ENCODE measurements around the gene CNNM2. TPM values are rescaled to one million over a fixed set of nuclear protein-coding genes. Genes with fewer than 3 reads are reported as not detected.

Gene CNNM2
- total RNA-seq, 2 experiments from 2014 or later, result 5.1 to 5.2 TPM

GRCh38 chr10:103077491-103078308 is 159.6 kb downstream of the CNNM2 start:
- Mint-ChIP-seq H3K4me1 (ENCODE audit: low read depth) (no peaks in the 10 kb centered on the region), H3K9me3 (no peaks in the 10 kb centered on the region), H3K4me3 (no peak overlapping the region), H3K36me3 (ENCODE audit: low read depth) (peaks cover 3% of the 10 kb centered on the region), H3K27me3 (no peaks in the 10 kb centered on the region), H3K27ac (no peak overlapping the region)
- DNase-seq (no peak), ATAC-seq (no peak)
- ChIA-PET CTCF (interaction anchor here (0.7 to 4.4 kb wide), 3 partner anchors 9 to 160 kb away, joined by 3 to 19 read pairs (median 3); partner anchors contain the start of gene CNNM2), POLR2A (interaction anchor here (0.7 kb wide), 1 partner anchor 13 kb away, joined by 3 read pairs; no protein-coding TSS in a partner anchor)
- TF ChIP-seq CTCF (IDR thresholded peaks at IDR 0.05), result no peak
- intact Hi-C loops (cut with micrococcal nuclease), result loop anchor here (10.0 kb wide), 1 partner anchor 167 kb away; the partner anchor contains the start of gene RPEL1

- H3K9me3 Mint-ChIP-seq, result no peaks in the 10 kb centered on the region
- H3K4me1 Mint-ChIP-seq (ENCODE audit: low read depth), result no peaks in the 10 kb centered on the region
- no peak overlapping the region for H3K27ac Mint-ChIP-seq
- no peak for TF ChIP-seq CTCF (IDR thresholded peaks at IDR 0.05)
- peaks cover 3% of the 10 kb centered on the region for H3K36me3 Mint-ChIP-seq (ENCODE audit: low read depth)
- intact Hi-C loops (cut with micrococcal nuclease), result loop anchor here (10.0 kb wide), 1 partner anchor 167 kb away; the partner anchor contains the start of gene RPEL1
- CTCF ChIA-PET, result interaction anchor here (0.7 to 1.3 kb wide), 3 partner anchors 8 to 20 kb away, joined by 3 to 6 read pairs (median 3); no protein-coding TSS in a partner anchor
- no peaks in the 10 kb centered on the region for H3K27me3 Mint-ChIP-seq
- ATAC-seq (no peak), DNase-seq (no peak)
- POLR2A ChIA-PET, result interaction anchor here (0.7 kb wide), 1 partner anchor 14 kb away, joined by 3 read pairs; no protein-coding TSS in a partner anchor
- H3K4me3 Mint-ChIP-seq, result no peak overlapping the region
Measured at GRCh38 chr10:103078309-103078615, 160.2 kb downstream of the CNNM2 start.

- DNase-seq (no peak), ATAC-seq (no peak)
- H3K4me3 Mint-ChIP-seq, result no peak overlapping the region
- ChIA-PET POLR2A (no interaction called here), CTCF (interaction anchor here (0.5 to 1.3 kb wide), 3 partner anchors 8 to 165 kb away, joined by 3 to 6 read pairs (median 3); no protein-coding TSS in a partner anchor)
- no peaks in the 10 kb centered on the region for H3K4me1 Mint-ChIP-seq (ENCODE audit: low read depth)
- intact Hi-C loops (cut with micrococcal nuclease), result loop anchor here (10.0 kb wide), 1 partner anchor 166 kb away; the partner anchor contains the start of gene RPEL1
- no peaks in the 10 kb centered on the region for H3K9me3 Mint-ChIP-seq
- peaks cover 3% of the 10 kb centered on the region for H3K36me3 Mint-ChIP-seq (ENCODE audit: low read depth)
- H3K27me3 Mint-ChIP-seq, result no peaks in the 10 kb centered on the region
- no peak for TF ChIP-seq CTCF (IDR thresholded peaks at IDR 0.05)
- H3K27ac Mint-ChIP-seq, result no peak overlapping the region
Measured at GRCh38 chr10:103078676-103079075, 160.6 kb downstream of the CNNM2 start.

- TF ChIP-seq CTCF (IDR thresholded peaks at IDR 0.05), result no peak
- Mint-ChIP-seq H3K27me3 (no peaks in the 10 kb centered on the region), H3K4me3 (no peak overlapping the region), H3K27ac (no peak overlapping the region), H3K36me3 (ENCODE audit: low read depth) (peaks cover 3% of the 10 kb centered on the region), H3K9me3 (no peaks in the 10 kb centered on the region), H3K4me1 (ENCODE audit: low read depth) (no peaks in the 10 kb centered on the region)
- DNase-seq (no peak), ATAC-seq (no peak)
- ChIA-PET CTCF (interaction anchor here (0.5 to 1.3 kb wide), 3 partner anchors 9 to 165 kb away, joined by 3 to 6 read pairs (median 4); no protein-coding TSS in a partner anchor), POLR2A (interaction anchor here (0.8 kb wide), 1 partner anchor 161 kb away, joined by 4 read pairs; the partner anchor contains the start of gene CNNM2)
- intact Hi-C loops (cut with micrococcal nuclease), result loop anchor here (10.0 kb wide), 1 partner anchor 166 kb away; the partner anchor contains the start of gene RPEL1
Measured at GRCh38 chr10:103079100-103079499, 161.0 kb downstream of the CNNM2 start.

Measured in activated CD8-positive, alpha-beta T cell treated with anti-CD3 and anti-CD28 coated beads for 36 hours (primary cell).